ENCODE measurements around the gene SPEF2.

SPEF2 gene

DNA sequence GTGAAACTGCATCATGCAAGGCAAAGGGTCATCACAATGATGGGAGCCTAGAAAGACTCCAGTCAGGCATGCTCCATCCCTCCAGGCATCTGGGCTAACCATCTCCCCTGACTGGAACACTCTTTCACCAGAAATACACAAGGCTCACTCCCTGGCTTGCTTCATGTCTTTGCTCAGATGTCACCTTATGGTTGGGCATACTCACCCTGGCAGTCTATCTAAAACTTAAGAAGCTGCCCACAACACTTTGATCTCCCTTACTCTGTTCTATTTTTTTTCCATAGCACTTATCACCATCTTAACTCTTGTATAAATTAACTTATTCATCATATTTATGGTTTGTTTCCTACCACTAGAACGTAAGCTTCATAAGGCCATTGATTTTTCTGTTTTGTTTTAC, 90.0 kb downstream of the SPEF2 start:
- DNase-seq (ENCODE audit: low spot score): no peak

DNA sequence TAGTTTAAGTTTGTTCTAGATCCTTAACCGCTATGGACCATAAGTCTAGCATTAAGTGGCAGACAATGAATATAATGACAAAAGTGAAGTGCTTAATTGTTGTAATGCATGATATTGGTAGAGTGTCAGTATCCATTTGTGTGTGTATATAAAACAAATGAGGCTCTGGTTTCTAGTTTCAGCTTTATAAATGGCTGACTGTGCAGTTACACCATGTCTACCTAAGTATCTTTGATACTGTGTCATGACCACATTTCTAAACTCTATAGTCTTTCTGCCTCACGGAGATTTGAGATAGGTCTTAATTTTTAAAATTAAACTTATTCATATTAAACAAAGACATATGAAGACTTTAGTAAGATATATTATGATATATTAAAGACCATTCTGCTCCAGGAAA, 92.0 kb downstream of the SPEF2 start:
- no peak for DNase-seq (ENCODE audit: low spot score)

DNA sequence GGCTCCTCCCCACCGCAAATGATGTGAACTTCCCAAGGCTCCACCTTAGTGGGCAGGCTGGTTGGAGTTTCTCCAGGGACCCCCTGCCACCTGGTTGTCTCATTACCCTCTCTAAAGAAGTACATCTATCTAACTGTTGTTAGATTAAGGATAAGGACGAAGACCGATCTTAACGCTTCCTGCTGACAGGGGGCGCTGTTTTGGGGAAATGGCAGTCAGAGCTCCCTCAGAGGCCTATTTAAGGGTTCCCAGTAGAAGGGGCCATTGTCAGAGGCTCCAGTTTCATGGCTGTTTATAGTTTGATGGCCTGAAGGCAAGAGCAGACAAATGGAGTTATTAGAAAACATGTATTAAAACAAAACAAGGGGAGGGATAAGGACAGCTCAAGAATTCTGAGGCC, 100.1 kb downstream of the SPEF2 start:
- DNase-seq (ENCODE audit: low spot score): no peak

DNA sequence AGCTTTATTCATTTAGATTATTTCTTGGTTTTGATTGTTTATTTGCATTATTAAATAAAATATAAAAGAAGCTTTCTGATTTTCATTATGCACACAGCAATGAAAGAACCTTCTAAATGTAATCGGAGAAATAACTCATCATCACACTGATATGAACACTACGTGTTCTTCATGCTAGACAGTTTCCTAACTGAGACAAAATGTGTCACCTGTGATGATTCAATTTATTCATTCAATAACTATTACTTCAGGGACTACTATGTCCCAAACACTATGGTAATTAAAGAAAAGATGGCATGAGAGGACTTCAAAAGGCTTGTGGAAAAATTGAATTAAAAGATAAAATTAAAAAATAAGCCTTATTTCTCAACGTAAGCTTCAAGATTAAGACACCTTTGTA, 118.1 kb downstream of the SPEF2 start:
- no peak for DNase-seq (ENCODE audit: low spot score)

DNA sequence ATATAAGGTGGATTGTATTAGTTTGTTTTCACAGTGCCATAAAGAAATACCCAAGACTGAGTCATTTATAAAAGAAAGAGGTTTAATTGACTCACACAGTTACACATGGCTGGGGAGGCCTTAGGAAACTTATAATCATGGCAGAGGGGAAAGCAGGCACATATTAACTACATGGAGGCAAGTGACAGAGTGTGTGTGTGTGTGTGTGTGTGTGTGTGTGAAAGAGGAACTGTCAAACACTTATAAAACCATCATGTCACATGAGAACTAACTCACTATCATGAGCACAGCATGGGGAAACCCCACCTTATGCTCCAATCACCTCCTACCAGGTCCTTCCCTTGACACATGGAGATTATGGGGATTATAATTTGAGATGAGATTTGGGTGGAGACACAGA, 118.6 kb downstream of the SPEF2 start:
- no peak for DNase-seq (ENCODE audit: low spot score)

DNA sequence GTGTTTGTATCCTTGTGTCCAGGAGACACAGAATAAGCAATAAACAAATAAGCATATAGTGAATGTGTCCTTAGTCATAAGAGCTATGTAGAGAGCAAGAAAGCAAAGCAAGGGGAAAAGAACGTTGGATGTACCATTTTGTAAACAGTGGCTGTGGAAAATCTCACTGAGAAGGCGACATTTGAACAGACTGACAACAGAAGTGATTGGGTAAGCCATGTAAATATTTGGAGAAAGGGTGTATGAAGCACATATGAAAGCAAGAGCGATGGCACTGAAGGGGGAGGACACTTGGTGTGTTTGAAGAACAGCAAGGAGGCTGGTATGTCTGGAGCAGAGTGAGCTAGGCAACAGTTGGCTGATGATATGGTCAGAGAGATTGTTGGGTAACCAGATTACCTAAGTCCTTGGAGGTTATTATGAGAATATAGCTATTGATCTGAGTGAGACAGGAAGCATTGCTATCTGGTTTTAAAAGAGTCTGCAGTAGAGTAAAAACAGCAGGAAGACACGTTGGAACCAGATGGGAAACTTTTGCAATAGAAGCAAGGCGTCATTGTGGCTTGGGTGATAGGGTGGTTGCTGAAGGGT, 123.6 kb downstream of the SPEF2 start:
- no peak for DNase-seq (ENCODE audit: low spot score)

DNA sequence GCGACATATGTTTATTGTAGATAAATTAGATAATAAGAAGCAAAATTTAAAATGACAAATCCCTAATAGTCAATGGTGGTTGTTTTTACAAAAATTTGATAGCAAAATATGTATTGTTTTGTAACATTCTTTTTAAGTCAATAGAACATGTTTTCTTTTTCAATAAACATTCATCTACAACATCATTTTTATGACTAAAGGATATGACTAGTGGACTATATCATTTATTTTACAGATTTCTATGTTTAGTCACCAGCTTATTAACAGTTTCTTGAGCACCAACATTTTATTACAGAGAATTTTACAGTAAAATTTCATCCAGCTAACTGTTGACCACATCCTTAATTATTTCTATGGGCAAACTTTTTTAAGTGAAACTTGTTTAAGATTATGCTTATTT, 124.3 kb downstream of the SPEF2 start:
- no peak for DNase-seq (ENCODE audit: low spot score)

DNA sequence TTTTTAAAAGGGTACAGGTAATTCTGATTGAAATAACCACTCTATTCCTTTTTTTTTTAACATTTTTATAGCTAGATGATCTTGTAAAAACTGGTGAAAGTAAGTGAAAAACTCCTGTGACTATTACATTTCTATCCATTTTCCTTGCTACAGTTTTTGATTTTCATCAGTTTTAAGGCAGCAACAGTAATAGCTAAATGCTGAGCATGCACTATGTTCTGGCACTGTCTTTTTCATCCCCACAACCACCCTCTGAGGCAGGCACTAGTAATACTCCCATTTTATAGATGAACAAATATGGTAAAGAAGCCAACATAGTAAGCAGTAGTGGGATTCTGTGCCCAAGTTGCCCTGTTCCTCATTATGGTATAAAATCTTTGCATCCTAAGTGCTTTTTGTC, 126.0 kb downstream of the SPEF2 start:
- no peak for DNase-seq (ENCODE audit: low spot score)

DNA sequence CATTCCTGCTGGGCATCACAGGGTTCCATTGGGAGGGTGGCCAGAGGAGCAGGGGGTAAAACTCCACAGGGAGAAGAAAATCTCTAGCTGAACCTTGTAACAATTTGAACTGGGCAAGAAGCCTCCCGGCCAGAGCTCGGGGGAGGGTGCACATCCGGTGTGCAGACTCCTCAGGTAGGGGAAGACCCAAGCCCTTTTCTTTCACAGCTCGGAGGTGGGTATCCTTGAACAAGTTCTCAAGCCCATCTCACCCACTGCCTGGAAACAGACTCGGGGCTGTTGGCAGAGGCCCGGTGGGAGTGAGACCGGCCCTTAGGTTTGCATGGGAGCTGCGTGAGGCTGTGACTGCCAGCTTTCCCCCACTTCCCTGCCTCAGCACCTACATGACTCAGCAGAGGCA, 127.5 kb downstream of the SPEF2 start:
- no peak for DNase-seq (ENCODE audit: low spot score)

DNA sequence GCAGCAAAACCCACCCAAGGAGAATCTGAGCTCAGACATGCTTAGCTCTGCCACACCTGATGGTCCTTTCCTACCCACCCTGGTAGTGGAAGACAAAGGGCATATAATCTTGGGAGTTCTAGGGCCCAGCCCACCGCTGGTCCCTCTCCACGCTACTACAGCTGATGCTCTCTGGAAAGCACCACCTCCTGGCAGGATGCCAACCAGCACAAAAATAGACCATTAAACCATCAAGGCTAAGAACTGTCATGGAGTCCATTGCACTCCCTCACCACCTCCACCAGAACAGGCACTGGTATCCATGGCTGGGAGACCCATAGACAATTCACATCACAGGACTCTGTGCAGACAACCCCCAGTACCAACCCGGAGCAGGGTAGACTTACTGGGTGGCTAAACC, 128.0 kb downstream of the SPEF2 start:
- no peak for DNase-seq (ENCODE audit: low spot score)

DNA sequence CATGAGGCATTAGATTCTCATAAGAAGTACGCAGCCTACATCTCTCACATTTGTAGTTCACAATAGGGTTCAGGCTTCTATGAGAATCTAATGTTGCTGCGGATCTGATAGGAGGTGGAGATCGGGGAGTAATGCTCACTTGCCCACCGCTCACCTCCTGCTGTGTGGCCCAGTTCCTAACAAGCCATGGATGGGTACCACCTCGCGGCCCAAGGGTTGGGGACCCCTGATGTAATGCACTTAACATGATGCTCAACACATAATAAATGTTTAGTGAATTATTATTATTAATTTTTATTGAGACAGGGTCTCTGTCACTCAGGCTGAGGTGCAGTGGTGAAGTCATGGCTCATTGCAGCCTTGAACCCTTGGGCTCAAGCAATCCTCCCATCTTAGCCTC, 134.3 kb downstream of the SPEF2 start:
- no peak for DNase-seq (ENCODE audit: low spot score)

DNA sequence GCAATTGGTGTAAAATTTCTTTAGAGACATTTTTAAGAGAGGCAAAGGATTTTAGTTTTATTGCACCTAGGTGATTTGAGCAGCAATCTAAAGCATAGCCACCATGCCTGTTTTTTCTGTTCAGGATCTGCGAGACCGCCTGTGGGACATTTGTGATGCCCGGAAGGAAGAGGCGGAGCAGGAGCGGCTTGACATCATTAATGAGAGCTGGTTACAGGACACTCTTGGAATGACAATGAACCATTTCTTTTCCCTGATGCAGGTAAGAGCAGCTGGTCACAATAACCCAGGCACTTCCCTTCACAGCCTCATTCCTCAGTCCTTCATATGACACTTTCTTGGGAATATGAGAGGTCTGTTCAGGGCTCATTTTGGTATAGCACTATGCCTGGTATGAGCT, 135.8 kb downstream of the SPEF2 start:
- no peak for DNase-seq (ENCODE audit: low spot score)

DNA sequence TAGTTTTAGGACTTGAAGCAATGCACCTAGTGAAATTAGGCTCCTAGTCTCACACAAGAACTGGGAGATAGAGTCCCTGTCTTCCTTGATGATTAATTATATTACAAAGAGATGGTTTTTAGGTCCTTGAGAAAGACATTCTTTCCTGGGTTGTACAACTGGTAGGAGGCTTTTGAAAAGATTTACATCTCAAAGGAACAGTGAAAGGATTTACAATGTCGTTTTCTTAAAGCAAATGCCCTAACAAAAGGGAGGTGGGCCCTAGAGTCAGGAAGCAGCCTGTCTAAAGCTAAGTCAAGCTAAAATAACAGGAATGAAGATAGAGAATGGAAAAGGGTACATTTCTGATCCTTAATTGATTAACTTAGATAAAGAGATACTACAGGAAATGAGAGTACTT, 136.8 kb downstream of the SPEF2 start:
- no peak for DNase-seq (ENCODE audit: low spot score)

DNA sequence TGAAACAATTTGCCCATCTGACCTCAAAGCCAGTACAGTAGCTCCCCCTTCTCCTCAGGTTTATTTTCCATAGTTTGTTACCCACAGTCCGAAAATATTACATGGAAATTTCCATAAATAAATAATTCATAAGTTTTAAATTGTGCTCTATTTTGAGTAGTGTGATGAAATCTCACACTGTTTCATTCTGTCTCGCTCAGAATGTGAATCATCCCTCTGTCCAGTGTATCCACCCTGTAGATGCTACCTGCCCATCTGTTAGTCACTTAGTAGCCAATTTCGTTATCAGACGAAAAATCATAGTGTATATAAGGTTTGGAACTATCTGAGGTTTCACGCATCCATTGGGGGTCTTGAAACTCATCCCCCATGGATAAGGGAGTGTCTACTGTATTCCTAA, 138.3 kb downstream of the SPEF2 start:
- no peak for DNase-seq (ENCODE audit: low spot score)

DNA sequence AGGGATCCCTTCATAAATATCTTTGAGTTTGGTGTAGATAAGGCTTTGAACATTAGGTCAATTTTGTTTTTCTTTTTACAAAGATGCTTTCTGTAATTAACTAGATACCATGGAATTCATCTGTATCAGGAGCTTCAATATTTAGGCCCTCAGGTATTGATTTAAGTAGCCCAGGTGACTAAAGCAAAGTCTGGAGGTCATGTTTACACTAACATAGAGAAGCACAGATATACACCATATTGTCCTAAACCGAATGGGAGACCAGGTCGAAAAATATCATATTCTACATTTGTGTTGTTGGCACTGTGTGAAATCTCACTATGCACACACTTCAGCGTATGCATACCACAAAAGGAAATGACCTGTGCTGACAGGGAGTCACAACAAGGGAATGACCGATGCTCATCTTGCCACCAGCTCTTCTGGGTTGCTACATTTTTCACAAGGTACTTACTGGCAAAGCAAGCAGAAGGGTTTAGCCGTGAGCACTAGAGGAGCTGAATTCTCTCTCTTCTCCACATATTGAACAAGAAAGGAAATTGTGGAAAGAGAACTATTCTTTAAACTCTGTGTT, 140.6 kb downstream of the SPEF2 start:
- no peak for DNase-seq (ENCODE audit: low spot score)

DNA sequence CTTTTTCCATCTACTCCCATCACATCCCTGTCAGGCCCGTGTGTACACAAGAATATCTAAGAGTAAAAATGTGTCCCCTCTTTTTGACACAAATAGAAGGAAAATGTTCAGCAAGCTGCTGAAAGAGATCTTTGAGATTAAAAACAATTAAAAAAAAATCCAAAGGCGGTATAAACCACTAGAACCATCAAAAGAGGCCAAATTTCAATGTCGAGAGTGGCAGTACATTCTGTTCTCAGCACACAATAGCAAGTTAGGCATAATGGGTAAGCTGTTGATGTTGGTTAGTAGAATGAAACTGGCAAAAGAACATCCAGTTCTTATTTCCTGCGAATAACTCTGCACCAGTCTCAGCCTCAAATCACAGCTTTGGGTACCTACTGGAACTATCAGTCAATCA, 143.9 kb downstream of the SPEF2 start:
- no peak for DNase-seq (ENCODE audit: low spot score)

DNA sequence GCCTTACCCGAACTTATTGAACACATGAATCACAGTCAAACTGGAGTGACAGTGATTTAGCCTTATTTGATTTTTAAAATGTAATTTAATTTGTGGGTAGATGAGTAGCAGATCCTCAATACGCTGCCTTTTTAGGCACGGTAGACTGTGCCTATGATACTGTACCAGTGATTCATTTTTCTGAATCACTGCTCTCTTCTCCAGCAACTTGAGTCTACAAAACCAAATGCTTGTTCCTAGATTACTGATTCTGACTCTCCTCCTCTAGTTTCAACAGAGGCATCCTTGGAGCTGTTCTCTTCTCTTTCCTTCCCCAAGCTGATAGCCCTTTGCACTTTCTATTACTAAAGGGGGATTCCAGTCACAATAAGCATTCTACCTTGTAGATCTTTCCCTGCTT, 144.7 kb downstream of the SPEF2 start:
- DNase-seq (ENCODE audit: low spot score): no peak

DNA sequence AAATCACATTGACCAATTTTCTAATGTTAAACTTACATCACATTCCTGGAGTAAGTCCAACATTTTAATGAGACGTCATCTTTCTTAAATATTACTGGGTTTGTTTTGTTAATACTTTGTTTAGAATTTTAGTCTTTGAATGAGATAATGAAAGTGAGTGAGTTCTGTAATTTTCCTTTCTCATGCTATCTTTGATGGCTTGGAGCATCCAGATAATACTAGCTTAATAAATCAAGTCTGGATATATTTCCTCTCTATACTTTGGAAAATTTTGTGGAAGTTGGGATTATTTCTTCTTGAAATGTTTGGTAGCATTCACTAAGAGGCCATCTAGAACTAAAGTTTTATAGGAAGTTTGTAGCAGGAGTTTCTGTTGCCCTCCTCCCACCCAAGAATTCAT, 148.3 kb downstream of the SPEF2 start:
- no peak for DNase-seq (ENCODE audit: low spot score)

DNA sequence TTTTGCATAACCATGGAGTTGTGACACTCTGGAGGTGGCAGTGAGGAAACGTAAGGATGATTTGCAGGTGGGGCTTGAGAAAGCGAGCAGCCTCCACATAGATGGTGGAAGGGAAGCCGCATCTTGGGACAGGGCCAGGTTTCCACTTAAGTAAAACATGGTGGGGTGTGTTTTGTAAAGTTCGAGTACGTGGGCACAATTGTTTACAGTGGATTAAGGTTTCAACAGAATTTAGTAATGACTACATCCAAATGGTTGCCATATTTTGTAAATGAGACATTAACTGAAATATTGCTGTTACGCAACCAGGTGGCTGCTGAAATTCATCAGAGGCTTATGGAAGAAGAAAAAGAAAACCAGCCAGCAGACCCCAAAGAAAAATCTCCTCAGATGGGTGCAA, 153.6 kb downstream of the SPEF2 start:
- DNase-seq (ENCODE audit: low spot score): no peak

DNA sequence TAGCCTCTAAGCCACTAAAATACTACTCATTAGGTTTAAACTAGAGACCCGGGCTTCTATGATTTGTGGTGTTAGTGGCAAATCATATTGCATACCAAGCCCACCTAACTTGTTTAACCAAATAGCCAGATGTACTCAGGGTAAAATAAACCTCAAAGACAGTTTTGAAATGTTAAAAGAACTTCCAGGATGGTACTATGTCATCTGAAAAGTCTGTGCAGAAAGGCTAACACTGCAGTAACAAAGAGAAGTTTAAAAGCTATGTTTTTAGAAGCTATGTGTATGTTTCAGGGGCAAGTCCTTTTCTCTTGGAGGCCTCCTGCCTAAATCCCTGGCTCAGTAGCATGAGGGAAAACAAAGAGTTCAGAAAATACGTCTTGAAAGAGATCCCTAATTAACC, 154.2 kb downstream of the SPEF2 start:
- no peak for DNase-seq (ENCODE audit: low spot score)

DNA sequence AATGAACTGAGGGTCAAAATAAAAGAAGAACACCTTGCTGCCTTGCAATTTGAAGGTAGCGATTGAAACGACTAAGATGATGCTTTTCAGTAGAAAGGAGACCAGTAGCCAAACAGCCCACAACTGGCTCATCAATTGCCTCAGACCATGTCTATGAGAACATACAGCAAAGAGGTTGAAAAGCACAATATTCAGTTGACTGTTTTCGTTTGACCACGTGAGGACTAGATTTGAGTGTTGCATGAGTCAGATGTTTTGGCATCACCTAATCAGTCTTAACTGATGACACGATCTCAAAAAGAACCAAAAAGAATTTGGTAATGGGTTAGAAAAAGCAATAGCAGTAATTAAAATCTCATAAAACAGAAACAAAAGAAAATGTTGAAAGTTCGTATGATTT, 156.3 kb downstream of the SPEF2 start:
- DNase-seq (ENCODE audit: low spot score): no peak

DNA sequence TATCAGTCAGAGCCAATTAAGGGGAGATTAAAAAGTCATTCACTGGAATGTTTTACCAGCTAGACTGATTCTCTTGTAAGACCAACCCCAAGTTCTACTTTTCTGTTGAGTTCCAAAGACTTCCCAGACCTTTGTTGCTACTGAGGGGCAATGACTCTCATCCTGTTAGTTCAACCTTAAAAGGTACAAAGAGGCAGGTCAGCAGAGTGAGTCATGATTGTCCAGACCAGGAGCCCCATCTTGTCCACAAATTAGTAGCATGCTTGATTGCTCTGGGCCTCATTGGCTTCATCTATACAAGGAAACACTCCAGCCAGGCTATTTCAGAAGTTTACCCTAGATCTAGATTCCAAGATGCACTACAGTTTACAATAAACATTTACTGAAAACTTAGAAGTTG, 159.1 kb downstream of the SPEF2 start:
- DNase-seq (ENCODE audit: low spot score): no peak

DNA sequence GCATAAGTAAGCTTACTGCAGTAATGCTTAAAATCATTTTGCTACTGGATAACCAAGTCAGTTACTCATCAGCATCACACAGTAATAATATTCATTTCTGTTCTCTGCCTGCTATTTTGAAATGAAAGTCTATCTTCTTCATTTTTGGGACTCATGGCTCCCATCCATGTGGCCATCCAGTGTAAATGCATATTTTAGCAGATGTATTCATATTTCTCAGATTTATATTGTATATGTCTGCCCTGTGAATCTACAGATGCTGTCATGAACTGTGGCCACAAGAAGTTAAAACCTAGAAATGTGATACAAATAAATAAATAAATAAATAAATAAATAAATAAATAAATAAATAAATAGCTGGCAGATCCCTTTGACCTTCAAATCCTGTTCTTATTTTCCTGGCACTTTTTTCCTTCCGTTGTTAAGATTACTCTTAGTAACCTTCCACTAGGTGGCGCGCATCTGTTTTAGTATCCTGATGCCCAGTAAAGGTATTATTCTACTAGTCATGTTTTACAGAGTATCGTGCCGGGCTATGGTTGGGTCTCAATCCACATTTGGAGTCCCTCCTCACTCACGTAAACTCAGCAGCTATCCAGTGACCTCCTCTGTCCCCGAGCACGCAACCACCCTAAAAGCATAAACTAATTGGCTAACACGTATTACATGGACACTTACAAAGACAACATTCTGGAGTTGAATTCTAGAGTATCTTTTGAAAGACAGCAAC, 159.9 kb downstream of the SPEF2 start:
- DNase-seq (ENCODE audit: low spot score): peak; percentile 20

DNA sequence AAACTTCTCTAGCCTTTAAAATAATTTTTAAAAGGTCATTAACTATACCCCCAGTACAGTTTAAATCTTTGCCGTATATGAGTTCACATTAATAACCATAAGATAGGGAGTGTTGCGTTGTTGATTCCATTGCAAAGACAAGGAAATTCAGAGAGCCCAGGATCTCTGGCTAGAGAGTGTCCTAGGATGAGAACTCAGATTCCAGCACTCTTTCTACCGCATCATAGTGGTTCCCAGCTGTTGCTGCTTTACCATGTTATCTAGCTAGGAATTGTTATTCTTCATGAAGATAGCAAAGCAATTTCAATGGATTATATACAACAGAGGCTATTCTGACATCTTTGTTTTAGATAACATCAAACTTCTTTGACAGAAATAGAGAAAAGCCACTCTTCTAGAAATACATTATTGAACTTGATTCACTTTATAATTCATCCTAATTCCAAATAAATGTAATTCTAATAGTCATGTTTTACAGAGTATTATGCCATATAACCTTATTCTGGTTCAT, 160.7 kb downstream of the SPEF2 start:
- DNase-seq (ENCODE audit: low spot score): no peak

Data from hematopoietic multipotent progenitor cell treated with erythropoietin and hydrocortisone succinate and interleukin-3 and kit ligand, for 17 days (in vitro differentiated cells).